Colonic mucosa (tissue), 4 donors: Measurements from ENCODE around the gene INMT. TPM values are rescaled to one million over a fixed set of nuclear protein-coding genes. Genes with fewer than 3 reads are reported as not detected.

Source experiments
- DNase-seq: peaks from one replicate; pipeline ENCODE4 v3.0.0-alpha.2; 2020
- H3K27ac ChIP-seq: fragments of 200-600 bp; one replicate; pipeline ENCODE4 v1.8.0; 2021
- H3K27me3 ChIP-seq: fragments of 200-600 bp; one replicate; pipeline ENCODE4 v1.8.0; 2021
- H3K36me3 ChIP-seq: fragments of 200-600 bp; one replicate; pipeline ENCODE4 v1.8.0; 2021
- H3K4me1 ChIP-seq: fragments of 200-600 bp; one replicate; pipeline ENCODE4 v1.8.0; 2021; ENCODE audit warnings: mild to moderate bottlenecking
- H3K4me3 ChIP-seq: fragments of 200-600 bp; one replicate; pipeline ENCODE4 v1.8.0; 2021
- H3K9ac ChIP-seq, 2 donors: one replicate each; pipeline ENCODE4 v1.7.0; 2013; ENCODE audit warnings: control low read depth in 2 of 2, low read depth in 2 of 2, low read length in 2 of 2
- H3K9me3 ChIP-seq: fragments of 200-600 bp; one replicate; pipeline ENCODE4 v1.8.0; 2021
- intact Hi-C: fragments of 100-400 bp; cut with DNase I; formaldehyde crosslinking; loops from one replicate; pipeline ENCODE4 v1.14.1; 2022
- total RNA-seq, 2 donors: library from RNA; stranded (reverse); fragmentation: NEBNext Ultra II Directional in 1 of 2; extraction: Animal tissue kit (Norgen Biotek cat#: 25700) in 1 of 2; gene quantifications; one replicate each; pipeline ENCODE4 v1.2.1, GENCODE V29; 2021
- TF ChIP-seq, protein P1 (sequence below): fragments of 200-600 bp; IDR thresholded peaks from one replicate; pipeline ENCODE4 v1.8.0; 2022; ENCODE audit warnings: antibody characterized with exemption, mild to moderate bottlenecking
- donor health status: healthy.
- donor health status: DM: no; HTN: no; CAD: no.
- donor health status: DM: no; HTN: no; CAD: no.

Gene INMT
- total RNA-seq, 2 donors from 2014 or later = 2.3 to 6.0 TPM

DNA sequence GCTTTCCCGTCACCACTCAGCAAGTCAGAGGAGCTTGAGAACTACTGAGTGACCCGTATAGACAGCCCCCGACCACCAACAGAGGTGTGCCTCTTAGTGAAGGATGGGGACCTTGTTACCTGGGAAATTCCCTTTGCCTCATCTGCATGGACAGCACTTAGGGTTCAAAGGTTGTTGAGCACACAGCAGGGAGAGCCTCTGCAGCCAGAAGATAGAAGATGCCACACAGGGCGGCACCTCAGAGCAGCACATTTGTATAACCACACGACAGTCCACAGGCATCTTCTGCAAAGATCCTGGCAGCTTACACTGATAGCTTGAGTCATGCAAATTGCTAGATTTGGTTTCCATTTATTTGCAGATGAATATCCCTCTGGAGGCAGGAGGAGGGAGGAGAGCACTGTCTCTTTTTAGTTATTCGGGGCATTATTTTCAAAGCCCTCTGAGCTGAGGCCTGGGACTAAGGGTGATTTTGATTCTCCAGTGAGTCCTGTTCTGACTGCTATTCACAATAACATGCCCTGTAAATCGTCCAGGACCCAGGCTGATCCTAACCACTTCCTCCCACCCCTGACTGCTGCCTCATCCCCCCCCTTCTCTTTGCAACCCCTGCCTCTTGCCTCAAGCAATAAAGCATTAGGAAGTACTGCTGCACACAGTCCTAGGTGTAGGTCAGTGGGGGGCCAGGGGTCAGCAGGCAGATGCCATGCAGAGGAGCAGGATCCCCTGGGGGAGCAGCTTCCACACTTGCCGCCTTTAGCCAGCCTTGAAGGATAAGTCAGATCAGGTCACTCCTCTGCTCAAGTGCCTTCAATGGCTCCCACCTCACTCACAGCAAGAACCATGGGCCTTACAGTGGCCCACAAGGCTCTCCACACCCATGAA, 24.6 kb upstream of the INMT start:
- H3K36me3 ChIP-seq = no peaks in the 10 kb centered on the region
- DNase-seq = no peak
- H3K4me1 ChIP-seq = no peaks in the 10 kb centered on the region
- no peak overlapping the region for H3K4me3 ChIP-seq
- H3K9me3 ChIP-seq = no peaks in the 10 kb centered on the region
- H3K27me3 ChIP-seq = no peaks in the 10 kb centered on the region
- H3K9ac ChIP-seq = no peak overlapping the region
- no peak overlapping the region for H3K27ac ChIP-seq
- TF ChIP-seq, protein P1, sequence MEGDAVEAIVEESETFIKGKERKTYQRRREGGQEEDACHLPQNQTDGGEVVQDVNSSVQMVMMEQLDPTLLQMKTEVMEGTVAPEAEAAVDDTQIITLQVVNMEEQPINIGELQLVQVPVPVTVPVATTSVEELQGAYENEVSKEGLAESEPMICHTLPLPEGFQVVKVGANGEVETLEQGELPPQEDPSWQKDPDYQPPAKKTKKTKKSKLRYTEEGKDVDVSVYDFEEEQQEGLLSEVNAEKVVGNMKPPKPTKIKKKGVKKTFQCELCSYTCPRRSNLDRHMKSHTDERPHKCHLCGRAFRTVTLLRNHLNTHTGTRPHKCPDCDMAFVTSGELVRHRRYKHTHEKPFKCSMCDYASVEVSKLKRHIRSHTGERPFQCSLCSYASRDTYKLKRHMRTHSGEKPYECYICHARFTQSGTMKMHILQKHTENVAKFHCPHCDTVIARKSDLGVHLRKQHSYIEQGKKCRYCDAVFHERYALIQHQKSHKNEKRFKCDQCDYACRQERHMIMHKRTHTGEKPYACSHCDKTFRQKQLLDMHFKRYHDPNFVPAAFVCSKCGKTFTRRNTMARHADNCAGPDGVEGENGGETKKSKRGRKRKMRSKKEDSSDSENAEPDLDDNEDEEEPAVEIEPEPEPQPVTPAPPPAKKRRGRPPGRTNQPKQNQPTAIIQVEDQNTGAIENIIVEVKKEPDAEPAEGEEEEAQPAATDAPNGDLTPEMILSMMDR = no peak
- intact Hi-C loops = no loop called here

DNA sequence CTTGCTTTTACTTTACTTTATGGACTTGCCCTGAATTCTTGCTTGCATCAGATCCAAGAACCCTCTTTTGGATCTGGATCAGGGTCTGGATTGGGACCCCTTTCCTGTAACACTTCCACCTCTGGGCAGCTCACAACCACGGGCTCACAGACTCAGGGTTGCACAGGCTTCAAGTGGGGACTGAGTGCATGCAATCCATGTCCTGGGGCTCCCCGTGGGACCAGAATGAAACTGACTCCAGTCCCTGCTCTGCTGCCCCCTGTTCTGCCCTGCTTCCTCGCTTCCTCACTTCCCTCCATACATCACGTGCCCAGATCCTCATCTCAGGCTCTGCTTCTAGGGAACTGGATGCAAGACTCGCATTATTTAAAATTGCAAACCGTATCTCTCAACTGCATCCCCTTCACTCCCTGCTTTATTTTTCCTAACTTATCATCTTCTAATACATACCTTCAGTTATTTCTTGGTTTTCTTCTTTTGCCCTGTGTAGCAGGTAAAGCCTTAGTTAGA, 23.3 kb upstream of the INMT start:
- no peaks in the 10 kb centered on the region for H3K9me3 ChIP-seq
- no peaks in the 10 kb centered on the region for H3K36me3 ChIP-seq
- no peak for DNase-seq
- no peaks in the 10 kb centered on the region for H3K4me1 ChIP-seq
- intact Hi-C loops = no loop called here
- H3K9ac ChIP-seq = no peak overlapping the region
- H3K27ac ChIP-seq = no peak overlapping the region
- no peaks in the 10 kb centered on the region for H3K27me3 ChIP-seq
- no peak overlapping the region for H3K4me3 ChIP-seq
- TF ChIP-seq, protein P1 = no peak

DNA sequence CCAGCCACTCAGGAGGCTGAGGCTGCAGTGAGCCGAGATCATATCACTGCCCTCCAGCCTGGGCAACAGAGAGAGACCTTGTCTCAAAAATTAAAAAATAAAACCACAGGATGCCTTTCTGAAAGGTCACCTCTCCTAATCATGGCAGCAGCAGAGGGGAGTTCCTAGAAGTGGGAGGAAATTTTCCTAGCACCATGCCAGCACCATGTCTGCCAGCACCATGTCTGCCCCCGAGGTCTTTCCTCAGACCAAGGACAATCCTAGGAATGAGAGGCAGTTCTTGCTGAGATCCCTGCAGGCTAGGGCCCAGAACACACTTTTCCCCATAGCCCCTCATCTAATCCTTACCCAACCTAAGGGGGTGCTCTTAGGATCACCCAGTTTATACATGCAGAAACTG, 22.3 kb upstream of the INMT start:
- intact Hi-C loops = loop anchor here (10.0 kb wide), 1 partner anchor 105 kb away; no protein-coding TSS in a partner anchor
- no peaks in the 10 kb centered on the region for H3K36me3 ChIP-seq
- no peaks in the 10 kb centered on the region for H3K4me1 ChIP-seq
- H3K4me3 ChIP-seq = no peak overlapping the region
- DNase-seq = no peak
- H3K9ac ChIP-seq = no peak overlapping the region
- no peaks in the 10 kb centered on the region for H3K9me3 ChIP-seq
- no peak overlapping the region for H3K27ac ChIP-seq
- no peaks in the 10 kb centered on the region for H3K27me3 ChIP-seq
- TF ChIP-seq, protein P1 = no peak

DNA sequence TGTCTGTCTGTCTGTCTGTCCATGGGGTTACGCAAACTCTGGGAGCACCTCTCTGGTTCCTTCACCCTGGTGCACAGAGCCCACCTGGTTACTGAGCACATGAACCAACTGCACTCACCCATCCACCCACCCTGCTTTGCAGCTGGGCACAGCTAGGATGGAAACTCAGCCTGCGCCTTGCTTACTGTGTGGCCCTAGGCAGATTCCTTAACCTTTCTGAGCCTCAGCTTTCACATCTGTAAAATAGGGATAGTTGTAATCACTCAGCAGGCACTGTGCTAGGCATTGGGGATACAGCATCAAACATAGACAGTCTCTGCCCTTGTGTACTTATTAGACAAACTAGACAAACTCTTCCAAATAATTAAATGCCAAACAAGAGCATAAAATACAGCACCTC, 21.8 kb upstream of the INMT start:
- Histone ChIP-seq H3K4me1 (no peaks in the 10 kb centered on the region), H3K4me3 (no peak overlapping the region), H3K27me3 (no peaks in the 10 kb centered on the region), H3K36me3 (no peaks in the 10 kb centered on the region), H3K9me3 (no peaks in the 10 kb centered on the region), H3K9ac (no peak overlapping the region), H3K27ac (no peak overlapping the region)
- intact Hi-C loops = loop anchor here (10.0 kb wide), 1 partner anchor 105 kb away; no protein-coding TSS in a partner anchor
- TF ChIP-seq, protein P1 = no peak
- no peak for DNase-seq

DNA sequence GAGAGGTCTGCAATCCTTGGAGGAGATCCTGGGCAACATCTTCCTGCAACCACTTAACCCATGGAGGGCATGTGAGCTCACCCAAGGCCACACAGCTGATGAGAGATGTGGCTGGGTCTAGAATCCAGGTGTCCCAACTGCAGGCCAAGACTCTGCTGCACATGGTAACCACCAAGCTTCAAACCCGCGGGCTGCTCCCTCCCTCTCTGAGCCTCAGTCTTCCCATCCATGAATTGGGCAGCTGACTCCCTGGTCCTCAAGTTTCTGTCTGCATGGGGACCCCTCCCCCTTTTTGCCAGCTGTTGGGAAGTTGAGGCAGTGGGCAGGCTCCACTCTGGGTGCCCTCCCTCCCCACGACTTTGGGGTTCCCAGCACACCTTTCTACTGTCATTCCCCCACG, 20.9 kb upstream of the INMT start:
- TF ChIP-seq, protein P1 = no peak
- no peaks in the 10 kb centered on the region for H3K36me3 ChIP-seq
- no peaks in the 10 kb centered on the region for H3K9me3 ChIP-seq
- H3K9ac ChIP-seq = no peak overlapping the region
- H3K27me3 ChIP-seq = no peaks in the 10 kb centered on the region
- no peaks in the 10 kb centered on the region for H3K4me1 ChIP-seq
- H3K4me3 ChIP-seq = no peak overlapping the region
- no peak for DNase-seq
- no peak overlapping the region for H3K27ac ChIP-seq
- intact Hi-C loops = loop anchor here (10.0 kb wide), 1 partner anchor 106 kb away; no protein-coding TSS in a partner anchor
